ENCODE measurements around the gene TP53INP2.

TP53INP2 gene

GRCh38 chr20:34744340-34744739 is 40.2 kb downstream of the TP53INP2 start:
- no peak overlapping the region for H3K4me3 ChIP-seq (ENCODE audit: low read depth, low read length)
- H3K9me3 ChIP-seq (ENCODE audit: control insufficient read depth, insufficient read depth, low read length): no peaks in the 10 kb centered on the region
- peaks cover 8% of the 10 kb centered on the region for H3K36me3 ChIP-seq (ENCODE audit: control insufficient read depth, insufficient read depth, low read length)
- H3K4me1 ChIP-seq (ENCODE audit: control insufficient read depth, insufficient read depth, low read length): no peaks in the 10 kb centered on the region
- H3K27me3 ChIP-seq (ENCODE audit: control insufficient read depth, insufficient read depth, low read length): no peaks in the 10 kb centered on the region
- no peak overlapping the region for H3K9ac ChIP-seq (ENCODE audit: low read depth, low read length)

- peaks cover 8% of the 10 kb centered on the region for H3K36me3 ChIP-seq (ENCODE audit: control insufficient read depth, insufficient read depth, low read length)
- H3K27me3 ChIP-seq (ENCODE audit: control insufficient read depth, insufficient read depth, low read length): no peaks in the 10 kb centered on the region
- no peaks in the 10 kb centered on the region for H3K9me3 ChIP-seq (ENCODE audit: control insufficient read depth, insufficient read depth, low read length)
- H3K4me1 ChIP-seq (ENCODE audit: control insufficient read depth, insufficient read depth, low read length): no peaks in the 10 kb centered on the region
- H3K4me3 ChIP-seq (ENCODE audit: low read depth, low read length): no peak overlapping the region
- H3K9ac ChIP-seq (ENCODE audit: low read depth, low read length): no peak overlapping the region
These were observed 40.7 kb downstream of the TP53INP2 start for GRCh38 chr20:34744847-34745246.

GRCh38 chr20:34746674-34747073 is 42.5 kb downstream of the TP53INP2 start:
- Histone ChIP-seq H3K4me1 (ENCODE audit: control insufficient read depth, insufficient read depth, low read length) (no peaks in the 10 kb centered on the region), H3K36me3 (ENCODE audit: control insufficient read depth, insufficient read depth, low read length) (peaks cover 8% of the 10 kb centered on the region), H3K4me3 (ENCODE audit: low read depth, low read length) (no peak overlapping the region), H3K27me3 (ENCODE audit: control insufficient read depth, insufficient read depth, low read length) (no peaks in the 10 kb centered on the region), H3K9ac (ENCODE audit: low read depth, low read length) (no peak overlapping the region), H3K9me3 (ENCODE audit: control insufficient read depth, insufficient read depth, low read length) (no peaks in the 10 kb centered on the region)

- no peaks in the 10 kb centered on the region for H3K4me1 ChIP-seq (ENCODE audit: control insufficient read depth, insufficient read depth, low read length)
- H3K27me3 ChIP-seq (ENCODE audit: control insufficient read depth, insufficient read depth, low read length): no peaks in the 10 kb centered on the region
- no peaks in the 10 kb centered on the region for H3K9me3 ChIP-seq (ENCODE audit: control insufficient read depth, insufficient read depth, low read length)
- H3K36me3 ChIP-seq (ENCODE audit: control insufficient read depth, insufficient read depth, low read length): peaks cover 7% of the 10 kb centered on the region
- H3K9ac ChIP-seq (ENCODE audit: low read depth, low read length): no peak overlapping the region
- H3K4me3 ChIP-seq (ENCODE audit: low read depth, low read length): no peak overlapping the region
These were observed 43.3 kb downstream of the TP53INP2 start for GRCh38 chr20:34747479-34747878.

GRCh38 chr20:34748709-34749108 is 44.6 kb downstream of the TP53INP2 start:
- no peaks in the 10 kb centered on the region for H3K9me3 ChIP-seq (ENCODE audit: control insufficient read depth, insufficient read depth, low read length)
- no peak overlapping the region for H3K9ac ChIP-seq (ENCODE audit: low read depth, low read length)
- H3K27me3 ChIP-seq (ENCODE audit: control insufficient read depth, insufficient read depth, low read length): no peaks in the 10 kb centered on the region
- H3K36me3 ChIP-seq (ENCODE audit: control insufficient read depth, insufficient read depth, low read length): peaks cover 4% of the 10 kb centered on the region
- no peak overlapping the region for H3K4me3 ChIP-seq (ENCODE audit: low read depth, low read length)
- H3K4me1 ChIP-seq (ENCODE audit: control insufficient read depth, insufficient read depth, low read length): no peaks in the 10 kb centered on the region

- no peaks in the 10 kb centered on the region for H3K36me3 ChIP-seq (ENCODE audit: control insufficient read depth, insufficient read depth, low read length)
- peaks cover 4% of the 10 kb centered on the region for H3K4me1 ChIP-seq (ENCODE audit: control insufficient read depth, insufficient read depth, low read length)
- no peaks in the 10 kb centered on the region for H3K27me3 ChIP-seq (ENCODE audit: control insufficient read depth, insufficient read depth, low read length)
- H3K4me3 ChIP-seq (ENCODE audit: low read depth, low read length): no peak overlapping the region
- H3K9me3 ChIP-seq (ENCODE audit: control insufficient read depth, insufficient read depth, low read length): no peaks in the 10 kb centered on the region
- H3K9ac ChIP-seq (ENCODE audit: low read depth, low read length): no peak overlapping the region
These were observed 46.3 kb downstream of the TP53INP2 start for GRCh38 chr20:34750484-34750883.

GRCh38 chr20:34751453-34751852 is 47.3 kb downstream of the TP53INP2 start:
- H3K36me3 ChIP-seq (ENCODE audit: control insufficient read depth, insufficient read depth, low read length): no peaks in the 10 kb centered on the region
- H3K4me1 ChIP-seq (ENCODE audit: control insufficient read depth, insufficient read depth, low read length): peaks cover 4% of the 10 kb centered on the region
- no peak overlapping the region for H3K4me3 ChIP-seq (ENCODE audit: low read depth, low read length)
- H3K9me3 ChIP-seq (ENCODE audit: control insufficient read depth, insufficient read depth, low read length): no peaks in the 10 kb centered on the region
- H3K27me3 ChIP-seq (ENCODE audit: control insufficient read depth, insufficient read depth, low read length): no peaks in the 10 kb centered on the region
- no peak overlapping the region for H3K9ac ChIP-seq (ENCODE audit: low read depth, low read length)

- Histone ChIP-seq H3K4me1 (ENCODE audit: control insufficient read depth, insufficient read depth, low read length) (peaks cover 4% of the 10 kb centered on the region), H3K9ac (ENCODE audit: low read depth, low read length) (no peak overlapping the region), H3K4me3 (ENCODE audit: low read depth, low read length) (no peak overlapping the region), H3K36me3 (ENCODE audit: control insufficient read depth, insufficient read depth, low read length) (peaks cover 6% of the 10 kb centered on the region), H3K9me3 (ENCODE audit: control insufficient read depth, insufficient read depth, low read length) (no peaks in the 10 kb centered on the region), H3K27me3 (ENCODE audit: control insufficient read depth, insufficient read depth, low read length) (no peaks in the 10 kb centered on the region)
These were observed 49.7 kb downstream of the TP53INP2 start for GRCh38 chr20:34753706-34754461.

- Histone ChIP-seq H3K4me1 (ENCODE audit: control insufficient read depth, insufficient read depth, low read length) (peaks cover 4% of the 10 kb centered on the region), H3K36me3 (ENCODE audit: control insufficient read depth, insufficient read depth, low read length) (peaks cover 6% of the 10 kb centered on the region)
These were observed 50.5 kb downstream of the TP53INP2 start for GRCh38 chr20:34754611-34755010.

GRCh38 chr20:34755367-34755766 is 51.2 kb downstream of the TP53INP2 start:
- Histone ChIP-seq H3K4me1 (ENCODE audit: control insufficient read depth, insufficient read depth, low read length) (peaks cover 4% of the 10 kb centered on the region), H3K36me3 (ENCODE audit: control insufficient read depth, insufficient read depth, low read length) (peaks cover 6% of the 10 kb centered on the region), H3K9me3 (ENCODE audit: control insufficient read depth, insufficient read depth, low read length) (no peaks in the 10 kb centered on the region), H3K4me3 (ENCODE audit: low read depth, low read length) (no peak overlapping the region), H3K9ac (ENCODE audit: low read depth, low read length) (no peak overlapping the region), H3K27me3 (ENCODE audit: control insufficient read depth, insufficient read depth, low read length) (no peaks in the 10 kb centered on the region)

More at GRCh38 chr20:34754611-34755010, 50.5 kb downstream of the TP53INP2 start:
- H3K4me3 ChIP-seq (ENCODE audit: low read depth, low read length): no peak overlapping the region
- H3K27me3 ChIP-seq (ENCODE audit: control insufficient read depth, insufficient read depth, low read length): no peaks in the 10 kb centered on the region
- no peak overlapping the region for H3K9ac ChIP-seq (ENCODE audit: low read depth, low read length)
- H3K9me3 ChIP-seq (ENCODE audit: control insufficient read depth, insufficient read depth, low read length): no peaks in the 10 kb centered on the region

GRCh38 chr20:34762031-34762555 is 57.9 kb downstream of the TP53INP2 start:
- Histone ChIP-seq H3K9me3 (ENCODE audit: control insufficient read depth, insufficient read depth, low read length) (no peaks in the 10 kb centered on the region), H3K36me3 (ENCODE audit: control insufficient read depth, insufficient read depth, low read length) (peaks cover 6% of the 10 kb centered on the region), H3K27me3 (ENCODE audit: control insufficient read depth, insufficient read depth, low read length) (no peaks in the 10 kb centered on the region), H3K4me3 (ENCODE audit: low read depth, low read length) (no peak overlapping the region), H3K4me1 (ENCODE audit: control insufficient read depth, insufficient read depth, low read length) (no peaks in the 10 kb centered on the region), H3K9ac (ENCODE audit: low read depth, low read length) (no peak overlapping the region)
